Measurements from ENCODE around the gene SLC1A7.

DNA sequence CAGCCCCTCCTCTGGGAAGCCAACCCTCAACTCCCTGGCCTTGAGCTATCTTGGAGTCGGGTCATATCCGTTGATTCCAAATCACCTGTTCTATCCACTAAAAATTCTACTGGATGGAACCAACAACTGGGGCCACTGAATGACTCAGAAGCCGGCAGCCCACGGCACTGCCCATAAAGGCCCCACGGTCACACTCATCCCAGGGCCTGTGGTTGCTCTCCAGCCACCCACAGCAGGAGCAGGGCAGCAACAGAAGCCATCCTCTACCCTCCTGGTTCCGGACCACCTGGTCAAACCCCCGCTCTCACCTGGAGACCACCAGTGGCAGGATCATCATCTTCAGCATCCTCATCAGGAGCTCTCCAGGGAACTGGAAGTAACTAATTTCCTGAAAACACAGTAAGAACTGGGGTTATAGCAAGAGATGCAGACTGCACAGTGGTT is 8.4 kb downstream of the SLC1A7 start:
- TF ChIP-seq, protein P1, sequence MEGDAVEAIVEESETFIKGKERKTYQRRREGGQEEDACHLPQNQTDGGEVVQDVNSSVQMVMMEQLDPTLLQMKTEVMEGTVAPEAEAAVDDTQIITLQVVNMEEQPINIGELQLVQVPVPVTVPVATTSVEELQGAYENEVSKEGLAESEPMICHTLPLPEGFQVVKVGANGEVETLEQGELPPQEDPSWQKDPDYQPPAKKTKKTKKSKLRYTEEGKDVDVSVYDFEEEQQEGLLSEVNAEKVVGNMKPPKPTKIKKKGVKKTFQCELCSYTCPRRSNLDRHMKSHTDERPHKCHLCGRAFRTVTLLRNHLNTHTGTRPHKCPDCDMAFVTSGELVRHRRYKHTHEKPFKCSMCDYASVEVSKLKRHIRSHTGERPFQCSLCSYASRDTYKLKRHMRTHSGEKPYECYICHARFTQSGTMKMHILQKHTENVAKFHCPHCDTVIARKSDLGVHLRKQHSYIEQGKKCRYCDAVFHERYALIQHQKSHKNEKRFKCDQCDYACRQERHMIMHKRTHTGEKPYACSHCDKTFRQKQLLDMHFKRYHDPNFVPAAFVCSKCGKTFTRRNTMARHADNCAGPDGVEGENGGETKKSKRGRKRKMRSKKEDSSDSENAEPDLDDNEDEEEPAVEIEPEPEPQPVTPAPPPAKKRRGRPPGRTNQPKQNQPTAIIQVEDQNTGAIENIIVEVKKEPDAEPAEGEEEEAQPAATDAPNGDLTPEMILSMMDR (conservative IDR thresholded peaks at IDR 0.05; ENCODE audit: low read length), result no peak
- no peak for TF ChIP-seq EZH2phosphoT487 (IDR thresholded peaks at IDR 0.05; ENCODE audit: borderline replicate concordance)
